NCI-H82 treated with DMSO at 0.1 percent for 48 hours (cell line): Measurements from ENCODE around the gene GPRC5C.
"Not testable (repeated sequence)": the region's sequence is repeated elsewhere in the genome, so short reads cannot be mapped to it uniquely, and the experiment has no call there.

ENCODE experiments used
- DNase-seq: peaks from one replicate; lab custom pipeline; 2025; ENCODE audit not compliant: unreplicated experiment; lab: John Stamatoyannopoulos, UW

Gene GPRC5C

GRCh38 chr17:74404789-74405188, 27.1 kb upstream of the GPRC5C start:
- no peak for DNase-seq

GRCh38 chr17:74405311-74405710, 26.6 kb upstream of the GPRC5C start:
- not testable (repeated sequence) for DNase-seq

- DNase-seq = no peak
Observed at GRCh38 chr17:74407384-74407783, 24.5 kb upstream of the GPRC5C start.

GRCh38 chr17:74408262-74408661, 23.6 kb upstream of the GPRC5C start:
- no peak for DNase-seq

GRCh38 chr17:74408815-74409214, 23.1 kb upstream of the GPRC5C start:
- DNase-seq = no peak

- no peak for DNase-seq
Observed at GRCh38 chr17:74410001-74410443, 21.9 kb upstream of the GPRC5C start.

- DNase-seq = no peak
Observed at GRCh38 chr17:74412581-74412980, 19.3 kb upstream of the GPRC5C start.

- no peak for DNase-seq
Observed at GRCh38 chr17:74413491-74413890, 18.4 kb upstream of the GPRC5C start.

GRCh38 chr17:74414510-74414909, 17.4 kb upstream of the GPRC5C start:
- DNase-seq = no peak

- DNase-seq = no peak
Observed at GRCh38 chr17:74415608-74416396, 16.1 kb upstream of the GPRC5C start.

- DNase-seq = no peak
Observed at GRCh38 chr17:74417178-74418045, 14.5 kb upstream of the GPRC5C start.

- no peak for DNase-seq
Observed at GRCh38 chr17:74419928-74420411, 11.9 kb upstream of the GPRC5C start.

- no peak for DNase-seq
Observed at GRCh38 chr17:74424117-74424516, 7.8 kb upstream of the GPRC5C start.

GRCh38 chr17:74424657-74425056, 7.2 kb upstream of the GPRC5C start:
- DNase-seq = no peak

GRCh38 chr17:74426551-74427047, 5.3 kb upstream of the GPRC5C start:
- no peak for DNase-seq

GRCh38 chr17:74427048-74427762, 4.7 kb upstream of the GPRC5C start:
- DNase-seq = no peak

GRCh38 chr17:74427763-74428153, 4.1 kb upstream of the GPRC5C start:
- no peak for DNase-seq

GRCh38 chr17:74429604-74430384, 2.1 kb upstream of the GPRC5C start:
- no peak for DNase-seq

- no peak for DNase-seq
Observed at GRCh38 chr17:74430385-74430705, 1.5 kb upstream of the GPRC5C start.
